ENCODE data around the gene LECT2. TPM values are rescaled to one million over a fixed set of nuclear protein-coding genes. Genes with fewer than 3 reads are reported as not detected.

The LECT2 gene
- total RNA-seq, 2 experiments from 2014 or later, result not detected

GRCh38 chr5:135942202-135942771 is 12.5 kb downstream of the LECT2 start:
- Mint-ChIP-seq H3K4me3 (no peak overlapping the region), H3K27ac (no peak overlapping the region), H3K27me3 (peaks cover 44% of the 10 kb centered on the region), H3K9me3 (ENCODE audit: low read depth) (no peaks in the 10 kb centered on the region), H3K36me3 (no peaks in the 10 kb centered on the region), H3K4me1 (no peaks in the 10 kb centered on the region)
- CTCF ChIA-PET, result interaction anchor here (2.7 kb wide), 1 partner anchor 140 kb away, joined by 14 read pairs; no protein-coding TSS in a partner anchor
- ATAC-seq, result no peak
- no peak for DNase-seq

- CTCF ChIA-PET, result interaction anchor here (2.7 kb wide), 1 partner anchor 140 kb away, joined by 14 read pairs; no protein-coding TSS in a partner anchor
- H3K27ac Mint-ChIP-seq, result no peak overlapping the region
- H3K27me3 Mint-ChIP-seq, result peaks cover 49% of the 10 kb centered on the region
- H3K4me1 Mint-ChIP-seq, result no peaks in the 10 kb centered on the region
- no peak overlapping the region for H3K4me3 Mint-ChIP-seq
- DNase-seq (no peak), ATAC-seq (no peak)
- no peaks in the 10 kb centered on the region for H3K36me3 Mint-ChIP-seq
- no peaks in the 10 kb centered on the region for H3K9me3 Mint-ChIP-seq (ENCODE audit: low read depth)
These were observed 13.1 kb downstream of the LECT2 start for GRCh38 chr5:135941711-135942110.

DNA sequence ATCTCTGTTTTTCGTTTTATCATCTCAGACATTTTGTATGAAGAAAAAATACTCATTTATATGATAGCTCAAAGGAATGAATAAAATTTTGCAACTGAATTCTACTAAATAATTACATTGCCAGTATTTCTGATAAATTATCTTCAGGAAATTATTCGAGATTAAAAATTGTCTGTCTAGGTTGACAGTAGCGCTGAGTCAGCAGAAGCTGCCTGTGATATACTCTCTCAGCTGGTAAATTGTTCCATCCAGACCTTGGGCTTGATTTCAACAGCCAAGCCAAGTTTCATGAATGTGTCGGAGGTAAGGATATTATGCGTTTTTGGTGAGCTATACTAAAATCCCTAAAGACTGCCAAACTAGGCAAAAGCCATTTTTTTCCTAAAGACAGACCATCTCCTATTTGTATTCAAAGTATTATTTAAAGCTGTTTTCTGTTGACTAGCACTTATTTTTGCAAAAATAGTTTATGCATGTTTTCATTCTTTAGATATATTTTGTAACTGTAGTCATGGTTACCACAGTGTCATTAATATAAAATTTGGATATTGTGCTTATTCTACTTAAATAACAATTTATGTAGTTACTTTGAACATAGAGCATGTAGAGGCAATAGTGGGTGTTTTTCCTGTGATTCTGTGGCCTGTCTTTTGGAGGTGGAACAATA is 17.4 kb downstream of the LECT2 start:
- Mint-ChIP-seq H3K9me3 (ENCODE audit: low read depth) (no peaks in the 10 kb centered on the region), H3K27ac (no peak overlapping the region), H3K27me3 (peaks cover 61% of the 10 kb centered on the region), H3K4me1 (no peaks in the 10 kb centered on the region), H3K36me3 (no peaks in the 10 kb centered on the region), H3K4me3 (no peak overlapping the region)
- ATAC-seq (no peak), DNase-seq (no peak)
- CTCF ChIA-PET, result interaction anchor here (0.7 to 0.8 kb wide), 2 partner anchors 8 to 40 kb away, joined by 3 read pairs; no protein-coding TSS in a partner anchor

DNA sequence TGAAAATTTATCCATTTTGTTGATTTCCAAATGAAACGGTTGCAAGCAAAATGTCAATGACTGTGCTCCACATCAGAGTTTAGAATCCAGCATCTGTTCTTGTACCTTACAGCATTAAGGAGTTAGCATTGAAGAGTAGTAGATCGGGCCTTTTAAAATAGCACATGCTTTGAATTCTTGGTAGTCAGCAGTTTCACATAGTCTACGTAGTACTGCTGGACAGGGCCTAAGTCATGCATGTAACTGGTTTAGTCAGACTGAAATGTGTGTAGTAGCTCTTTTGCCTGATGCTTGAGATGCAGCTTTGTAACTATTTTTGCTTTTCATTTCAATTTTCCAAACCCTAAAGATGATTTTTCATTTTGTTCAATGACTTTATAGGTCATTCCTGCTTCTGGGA is 19.8 kb downstream of the LECT2 start:
- no peak for DNase-seq
- ATAC-seq, result no peak
- no peak overlapping the region for H3K4me3 Mint-ChIP-seq
- H3K4me1 Mint-ChIP-seq, result no peaks in the 10 kb centered on the region
- no peak overlapping the region for H3K27ac Mint-ChIP-seq
- H3K9me3 Mint-ChIP-seq (ENCODE audit: low read depth), result no peaks in the 10 kb centered on the region
- H3K36me3 Mint-ChIP-seq, result no peaks in the 10 kb centered on the region
- H3K27me3 Mint-ChIP-seq, result peaks cover 66% of the 10 kb centered on the region
- CTCF ChIA-PET, result no interaction called here

DNA sequence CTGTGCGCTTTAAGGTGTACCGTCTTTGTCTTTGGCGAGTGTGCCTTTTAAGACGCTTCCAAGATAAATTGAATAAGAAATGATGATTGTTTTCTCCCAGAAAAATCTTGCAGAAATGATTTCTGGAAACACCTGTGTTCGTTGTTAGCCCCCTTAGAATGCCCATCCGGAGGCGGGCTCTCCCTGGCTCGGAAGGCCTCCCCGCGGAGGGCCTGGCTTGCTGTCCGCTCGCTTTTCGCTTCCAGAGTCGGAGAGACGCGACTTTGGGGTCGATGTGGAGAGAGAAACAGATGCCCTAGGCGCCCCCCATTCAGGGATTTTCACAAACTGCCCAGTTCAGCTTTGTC is 23.9 kb downstream of the LECT2 start:
- ATAC-seq (no peak), DNase-seq (no peak)
- Mint-ChIP-seq H3K4me3 (no peak overlapping the region), H3K4me1 (no peaks in the 10 kb centered on the region), H3K27ac (no peak overlapping the region), H3K27me3 (peaks cover 73% of the 10 kb centered on the region), H3K9me3 (ENCODE audit: low read depth) (no peaks in the 10 kb centered on the region), H3K36me3 (no peaks in the 10 kb centered on the region)
- CTCF ChIA-PET, result no interaction called here

- H3K4me1 Mint-ChIP-seq, result no peaks in the 10 kb centered on the region
- no peaks in the 10 kb centered on the region for H3K36me3 Mint-ChIP-seq
- ATAC-seq, result no peak
- no peak for DNase-seq
- CTCF ChIA-PET, result interaction anchor here (0.8 kb wide), 1 partner anchor 10 kb away, joined by 3 read pairs; no protein-coding TSS in a partner anchor
- H3K27me3 Mint-ChIP-seq, result peaks cover 71% of the 10 kb centered on the region
- no peak overlapping the region for H3K27ac Mint-ChIP-seq
- no peaks in the 10 kb centered on the region for H3K9me3 Mint-ChIP-seq (ENCODE audit: low read depth)
- H3K4me3 Mint-ChIP-seq, result no peak overlapping the region
These were observed 24.5 kb downstream of the LECT2 start for GRCh38 chr5:135930029-135930948.

DNA sequence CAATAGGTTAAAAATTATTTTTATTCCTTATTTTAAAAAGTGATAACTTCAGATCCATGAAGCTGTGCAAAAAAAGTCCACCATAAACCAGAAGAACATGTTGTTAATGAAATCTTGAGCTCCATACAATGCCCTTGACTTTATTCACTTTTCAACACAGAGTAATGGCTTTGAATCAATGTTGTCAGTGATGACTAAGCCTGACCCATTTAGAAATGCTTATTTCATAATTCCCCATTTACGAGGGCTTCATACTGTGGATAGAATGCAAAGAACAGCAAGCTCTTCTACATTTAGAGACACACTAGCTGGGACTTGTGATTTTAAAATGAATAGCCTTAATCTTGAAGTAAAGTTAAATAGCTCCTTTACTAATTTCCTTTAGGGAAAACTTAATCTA is 33.4 kb downstream of the LECT2 start:
- CTCF ChIA-PET, result no interaction called here
- Mint-ChIP-seq H3K9me3 (ENCODE audit: low read depth) (no peaks in the 10 kb centered on the region), H3K36me3 (no peaks in the 10 kb centered on the region), H3K27me3 (peaks cover 72% of the 10 kb centered on the region), H3K4me1 (peaks cover 11% of the 10 kb centered on the region), H3K4me3 (no peak overlapping the region), H3K27ac (no peak overlapping the region)
- no peak for DNase-seq
- ATAC-seq, result no peak

DNA sequence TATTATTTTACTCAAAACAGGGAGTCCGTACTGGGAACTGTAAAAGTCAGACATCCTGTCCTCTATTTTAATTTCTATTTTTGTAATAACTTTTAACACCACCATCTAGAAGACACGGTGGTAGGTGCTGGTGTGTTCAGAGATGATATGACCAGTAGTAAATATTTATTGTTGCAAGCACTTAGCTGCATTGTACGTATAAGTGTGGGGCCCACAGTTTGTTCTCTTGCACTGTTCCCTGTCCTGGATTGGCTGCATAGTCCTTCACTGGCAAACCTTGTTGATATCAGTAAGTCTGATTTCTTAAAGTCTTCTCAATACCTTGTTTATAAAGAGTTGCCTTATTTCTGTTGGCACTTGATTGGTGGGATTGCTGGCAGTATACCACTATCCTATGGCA is 34.6 kb downstream of the LECT2 start:
- no peak overlapping the region for H3K27ac Mint-ChIP-seq
- H3K27me3 Mint-ChIP-seq, result peaks cover 75% of the 10 kb centered on the region
- no peak for DNase-seq
- peaks cover 22% of the 10 kb centered on the region for H3K4me1 Mint-ChIP-seq
- H3K9me3 Mint-ChIP-seq (ENCODE audit: low read depth), result no peaks in the 10 kb centered on the region
- CTCF ChIA-PET, result no interaction called here
- H3K4me3 Mint-ChIP-seq, result no peak overlapping the region
- H3K36me3 Mint-ChIP-seq, result no peaks in the 10 kb centered on the region
- ATAC-seq, result no peak

DNA sequence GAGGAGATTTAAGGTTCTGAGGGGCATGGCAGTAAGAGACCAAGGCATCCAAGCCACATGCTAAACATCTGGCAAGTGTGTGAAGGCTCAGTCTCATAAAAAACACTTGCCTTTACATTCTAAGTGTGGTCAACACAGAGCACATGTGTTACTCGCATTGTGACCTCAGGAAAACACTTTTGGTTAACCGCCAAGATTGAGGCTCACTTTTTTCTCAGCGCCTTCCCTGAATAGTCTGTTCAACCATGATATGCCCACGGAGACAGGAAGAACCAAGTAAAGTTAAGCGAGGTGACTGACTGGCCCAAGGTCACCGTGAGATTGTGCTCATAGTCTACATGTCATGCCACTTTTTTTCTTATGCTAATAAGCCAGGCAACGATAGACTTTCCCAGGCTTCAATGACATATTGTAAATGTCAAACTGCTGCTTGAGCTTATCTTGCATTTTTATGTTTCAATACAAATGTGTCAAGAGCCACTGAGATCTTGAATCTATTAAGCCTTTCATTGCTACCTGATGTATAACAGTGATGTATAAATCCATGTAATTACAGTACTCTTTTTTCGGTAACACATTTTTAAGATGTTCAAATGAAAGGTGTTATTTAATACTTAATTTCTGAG is 38.0 kb downstream of the LECT2 start:
- Mint-ChIP-seq H3K4me3 (no peak overlapping the region), H3K36me3 (no peaks in the 10 kb centered on the region), H3K27ac (no peak overlapping the region), H3K4me1 (peaks cover 35% of the 10 kb centered on the region), H3K9me3 (ENCODE audit: low read depth) (no peaks in the 10 kb centered on the region), H3K27me3 (peaks cover 68% of the 10 kb centered on the region)
- peak; percentile 56 for ATAC-seq
- CTCF ChIA-PET, result no interaction called here
- peak; percentile 70 for DNase-seq

GRCh38 chr5:135915466-135916001 is 39.2 kb downstream of the LECT2 start:
- no peak overlapping the region for H3K4me3 Mint-ChIP-seq
- H3K27ac Mint-ChIP-seq, result no peak overlapping the region
- no peaks in the 10 kb centered on the region for H3K9me3 Mint-ChIP-seq (ENCODE audit: low read depth)
- no peaks in the 10 kb centered on the region for H3K36me3 Mint-ChIP-seq
- H3K27me3 Mint-ChIP-seq, result peaks cover 73% of the 10 kb centered on the region
- no peak for ATAC-seq
- DNase-seq, result no peak
- CTCF ChIA-PET, result no interaction called here
- peaks cover 35% of the 10 kb centered on the region for H3K4me1 Mint-ChIP-seq

DNA sequence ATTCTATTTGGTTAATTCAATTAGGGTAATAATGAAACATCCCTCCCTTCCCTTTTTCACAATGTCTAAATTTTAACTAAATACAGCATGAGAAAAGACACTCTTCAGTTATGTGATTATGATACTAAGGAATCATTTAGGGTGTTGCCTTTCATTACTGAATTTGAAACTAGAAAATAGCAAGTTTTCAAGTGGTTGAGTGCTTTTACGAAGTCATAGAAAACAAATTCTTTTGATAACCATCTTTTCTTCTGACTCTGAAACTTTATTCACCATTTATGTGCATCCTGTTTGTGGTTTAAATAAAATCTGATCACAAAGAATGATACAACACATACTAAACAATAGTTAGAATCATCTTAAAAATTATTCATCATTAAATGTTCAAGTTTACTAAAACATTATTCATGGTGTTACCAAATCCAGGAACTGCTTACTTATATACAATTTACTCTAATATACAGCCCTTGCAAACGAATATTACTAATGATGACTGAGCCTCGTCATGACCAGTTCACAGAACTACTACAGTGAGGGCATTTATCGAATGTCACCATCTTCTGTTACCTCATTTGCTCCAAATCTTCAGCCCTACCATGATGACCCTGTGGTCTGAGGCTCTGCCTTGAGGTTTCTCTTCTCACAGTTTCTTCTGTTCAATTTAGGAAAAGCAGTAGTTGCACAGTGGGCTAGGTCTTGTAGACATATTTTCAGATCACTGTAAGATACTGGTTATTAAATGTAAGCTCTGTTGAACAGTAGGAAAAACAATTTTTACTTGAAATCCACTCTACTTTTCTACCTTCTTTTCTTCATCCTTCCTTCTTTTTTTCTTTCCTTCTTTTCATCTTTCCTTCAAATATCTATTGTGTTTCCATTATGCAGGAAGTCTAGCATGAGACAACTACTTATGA is 40.8 kb downstream of the LECT2 start:
- H3K4me1 Mint-ChIP-seq, result peaks cover 35% of the 10 kb centered on the region
- no peaks in the 10 kb centered on the region for H3K36me3 Mint-ChIP-seq
- no peak overlapping the region for H3K4me3 Mint-ChIP-seq
- ATAC-seq, result peak; percentile 74
- CTCF ChIA-PET, result no interaction called here
- H3K9me3 Mint-ChIP-seq (ENCODE audit: low read depth), result no peaks in the 10 kb centered on the region
- no peak overlapping the region for H3K27ac Mint-ChIP-seq
- H3K27me3 Mint-ChIP-seq, result peaks cover 75% of the 10 kb centered on the region
- peak; percentile 65 for DNase-seq

- ATAC-seq (no peak), DNase-seq (no peak)
- Mint-ChIP-seq H3K36me3 (no peaks in the 10 kb centered on the region), H3K4me1 (no peaks in the 10 kb centered on the region), H3K4me3 (no peak overlapping the region), H3K27me3 (peaks cover 67% of the 10 kb centered on the region), H3K9me3 (ENCODE audit: low read depth) (no peaks in the 10 kb centered on the region), H3K27ac (no peak overlapping the region)
- CTCF ChIA-PET, result no interaction called here
These were observed 49.6 kb downstream of the LECT2 start for GRCh38 chr5:135905144-135905543.

Data from activated CD8-positive, alpha-beta memory T cell treated with anti-CD3 and anti-CD28 coated beads, Interleukin-2, amount 10 ng/mL, durations not matched to agents 7 days and 5 days (primary cell).